OCI-LY1 (cell line): ENCODE measurements around the gene SYN1.

Experiments
- EZH2 ChIP-seq: fragments of 200-600 bp; sonication (generic), shearing (Covaris generic); IDR thresholded peaks from 2 replicates; pipeline ENCODE4 v1.8.0; 2017; ENCODE audit warnings: borderline replicate concordance, mixed run types, mild to moderate bottlenecking, antibody characterized with exemption, low read length, moderate library complexity, mixed read lengths
- TF ChIP-seq, protein P1 (sequence below): fragments of 200-600 bp; sonication (generic), shearing (Covaris generic); IDR thresholded peaks from 2 replicates; pipeline ENCODE4 v1.5.1; 2017; ENCODE audit warnings: mild to moderate bottlenecking, antibody characterized with exemption, low read length, moderate library complexity, mixed read lengths

DNA sequence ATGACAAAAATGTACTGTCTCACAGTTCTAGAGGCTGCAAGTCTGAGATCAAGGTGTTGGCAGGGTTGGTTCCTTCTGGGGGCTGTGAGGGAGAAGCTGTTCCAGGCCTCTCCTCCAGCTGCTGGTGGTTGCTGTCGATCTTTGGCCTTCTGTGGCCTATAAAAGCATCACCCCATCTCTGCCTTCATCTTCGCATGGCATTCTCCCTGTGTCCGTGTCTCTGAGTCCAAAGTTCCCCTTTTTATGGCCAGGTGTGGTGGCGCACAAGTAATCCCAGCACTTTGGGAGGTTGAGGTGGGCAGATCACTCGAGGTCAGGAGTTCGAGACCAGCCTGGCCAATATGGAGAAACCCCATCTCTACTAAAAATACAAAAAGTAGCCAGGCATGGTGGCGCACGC lies 90.1 kb downstream of the SYN1 start:
- TF ChIP-seq, protein P1, sequence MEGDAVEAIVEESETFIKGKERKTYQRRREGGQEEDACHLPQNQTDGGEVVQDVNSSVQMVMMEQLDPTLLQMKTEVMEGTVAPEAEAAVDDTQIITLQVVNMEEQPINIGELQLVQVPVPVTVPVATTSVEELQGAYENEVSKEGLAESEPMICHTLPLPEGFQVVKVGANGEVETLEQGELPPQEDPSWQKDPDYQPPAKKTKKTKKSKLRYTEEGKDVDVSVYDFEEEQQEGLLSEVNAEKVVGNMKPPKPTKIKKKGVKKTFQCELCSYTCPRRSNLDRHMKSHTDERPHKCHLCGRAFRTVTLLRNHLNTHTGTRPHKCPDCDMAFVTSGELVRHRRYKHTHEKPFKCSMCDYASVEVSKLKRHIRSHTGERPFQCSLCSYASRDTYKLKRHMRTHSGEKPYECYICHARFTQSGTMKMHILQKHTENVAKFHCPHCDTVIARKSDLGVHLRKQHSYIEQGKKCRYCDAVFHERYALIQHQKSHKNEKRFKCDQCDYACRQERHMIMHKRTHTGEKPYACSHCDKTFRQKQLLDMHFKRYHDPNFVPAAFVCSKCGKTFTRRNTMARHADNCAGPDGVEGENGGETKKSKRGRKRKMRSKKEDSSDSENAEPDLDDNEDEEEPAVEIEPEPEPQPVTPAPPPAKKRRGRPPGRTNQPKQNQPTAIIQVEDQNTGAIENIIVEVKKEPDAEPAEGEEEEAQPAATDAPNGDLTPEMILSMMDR: no peak
- no peak for TF ChIP-seq EZH2
